GM23248 (cell line): ENCODE results near the gene LARP6. TPM values are rescaled to one million over a fixed set of nuclear protein-coding genes. Genes with fewer than 3 reads are reported as not detected.
"Not testable (repeated sequence)": the region's sequence is repeated elsewhere in the genome, so short reads cannot be mapped to it uniquely, and the experiment has no call there.

Experiments
- DNase-seq: peaks from one replicate; pipeline ENCODE4 v3.0.0-alpha.2; 2015
- H2AFZ ChIP-seq: fragments of 200-600 bp; sonication (generic); 2 replicates; pipeline ENCODE4 v1.6.1; 2016; ENCODE audit warnings: antibody characterized with exemption
- H3F3A ChIP-seq: fragments of 200-600 bp; sonication (generic); 2 replicates; pipeline ENCODE4 v1.6.1; 2016; ENCODE audit warnings: mild to moderate bottlenecking, antibody characterized with exemption, mixed run types; ENCODE audit not compliant: insufficient read depth
- H3K27ac ChIP-seq: fragments of 200-600 bp; sonication (generic); 2 replicates; pipeline ENCODE4 v1.5.1; 2016; ENCODE audit warnings: mild to moderate bottlenecking
- H3K27me3 ChIP-seq: fragments of 200-600 bp; sonication (generic); replicated peaks from 2 replicates; pipeline ENCODE4 v1.6.1; 2016; ENCODE audit warnings: mild to moderate bottlenecking; ENCODE audit not compliant: insufficient read depth
- H3K36me3 ChIP-seq: fragments of 200-600 bp; sonication (generic); 2 replicates; pipeline ENCODE4 v1.6.1; 2016; ENCODE audit warnings: low read depth, mild to moderate bottlenecking
- H3K4me1 ChIP-seq: fragments of 200-600 bp; sonication (generic); 2 replicates; pipeline ENCODE4 v1.6.1; 2016; ENCODE audit warnings: mild to moderate bottlenecking; ENCODE audit not compliant: insufficient read depth
- H3K4me2 ChIP-seq: fragments of 200-600 bp; sonication (generic); one replicate; pipeline ENCODE4 v1.6.1; 2016; ENCODE audit warnings: mild to moderate bottlenecking; ENCODE audit not compliant: unreplicated experiment
- H3K4me3 ChIP-seq: fragments of 200-600 bp; sonication (generic); 2 replicates; pipeline ENCODE4 v1.5.1; 2016; ENCODE audit warnings: mild to moderate bottlenecking
- H3K79me2 ChIP-seq: fragments of 200-600 bp; sonication (generic); 2 replicates; pipeline ENCODE4 v1.6.1; 2016; ENCODE audit warnings: mild to moderate bottlenecking; ENCODE audit not compliant: insufficient read depth
- H3K9ac ChIP-seq: fragments of 200-600 bp; sonication (generic); 2 replicates; pipeline ENCODE4 v1.6.1; 2016; ENCODE audit warnings: mild to moderate bottlenecking
- H3K9me2 ChIP-seq: fragments of 200-600 bp; sonication (generic); 2 replicates; pipeline ENCODE4 v1.6.1; 2016; ENCODE audit warnings: mixed run types, mild to moderate bottlenecking, moderate library complexity; ENCODE audit not compliant: insufficient read depth
- H3K9me3 ChIP-seq: fragments of 200-600 bp; sonication (generic); one replicate; pipeline ENCODE4 v1.6.1; 2017; ENCODE audit warnings: low read depth
- H4K20me1 ChIP-seq: fragments of 200-600 bp; sonication (generic); 2 replicates; pipeline ENCODE4 v1.6.0; 2016; ENCODE audit not compliant: insufficient read depth
- EZH2 ChIP-seq: fragments of 200-600 bp; sonication (generic); IDR thresholded peaks from 2 replicates; pipeline ENCODE4 v1.6.1; 2018; ENCODE audit warnings: antibody characterized with exemption, mild to moderate bottlenecking; ENCODE audit not compliant: insufficient read depth, poor library complexity, severe bottlenecking
- EZH2phosphoT487 ChIP-seq: fragments of 200-600 bp; sonication (generic); IDR thresholded peaks from 2 replicates; pipeline ENCODE4 v1.6.1; 2018; ENCODE audit warnings: antibody characterized with exemption, moderate library complexity, mild to moderate bottlenecking, low read depth; ENCODE audit not compliant: insufficient read depth
- WGBS, 2 experiments: methylation state at CpG; one replicate each; pipeline ENCODE4 v1.1.6; 2015 to 2017; ENCODE audit warnings: low lambda C conversion rate in 2 of 2, low coverage in 1 of 2; ENCODE audit errors: missing lambda C conversion rate in 2 of 2; 5-methylcytosine and 5-hydroxymethylcytosine counted together
- in situ Hi-C: fragments of 300-500 bp; cut with MboI; formaldehyde crosslinking; loops from 2 replicates; pipeline ENCODE4 v1.15.0; 2020
- polyA plus RNA-seq: library from polyadenylated mRNA; unstranded; fragments of >200 nt; fragmentation: Nextera tagmentation; extraction: Ambion mirVana; gene quantifications from 2 replicates; pipeline ENCODE4 v1.2.1, GENCODE V29; 2016
- total RNA-seq: library from RNA; depleted of rRNA; stranded (reverse); fragments of >200 nt; shearing (Covaris generic); gene quantifications from 2 replicates; pipeline ENCODE4 v1.2.3, GENCODE V29; 2014

The LARP6 gene
- total and polyA plus RNA-seq, 2 experiments from 2014 or later: 104 to 110 TPM

DNA sequence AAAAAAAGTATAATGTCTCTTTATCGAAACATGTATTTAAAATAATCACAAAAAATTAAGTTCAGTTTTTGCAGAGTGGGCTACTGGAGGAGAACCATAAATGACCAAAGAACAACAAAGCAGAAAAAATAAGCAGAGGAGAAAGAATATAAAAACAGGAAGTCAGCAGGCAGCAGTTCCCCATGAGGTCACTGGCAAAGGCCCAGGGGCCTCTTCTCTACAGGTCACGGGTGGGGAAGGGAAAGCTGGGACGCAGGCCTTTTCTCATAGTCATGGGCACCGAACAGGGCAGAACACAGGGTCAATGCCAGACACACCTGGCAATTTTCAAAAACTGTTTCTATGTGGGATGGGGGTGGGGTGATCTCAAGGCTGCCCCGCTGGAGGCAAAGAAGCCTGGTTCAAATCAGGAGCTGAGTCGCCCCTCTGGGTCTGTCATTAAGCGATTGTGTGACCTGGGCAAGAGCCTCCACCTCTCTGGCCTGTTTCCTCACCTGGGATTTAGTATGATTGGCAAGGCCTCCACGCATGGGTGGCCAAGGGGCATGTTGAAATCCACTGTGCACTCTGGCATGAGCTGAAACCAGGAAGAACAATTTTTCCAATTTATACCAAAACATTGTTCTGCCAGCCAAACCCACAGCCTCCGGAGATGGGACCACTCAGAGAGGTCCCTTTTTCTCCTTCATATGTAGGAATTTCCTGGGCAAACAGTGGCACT lies 46.8 kb downstream of the LARP6 start:
- Histone ChIP-seq H3K4me1 (peaks cover 12% of the 10 kb centered on the region), H3F3A (peaks cover 9% of the 10 kb centered on the region; the same call in 1 of the 2 replicates), H2AFZ (no peak overlapping the region), H3K4me2 (no peak overlapping the region), H3K9ac (no peak overlapping the region), H3K9me3 (no peaks in the 10 kb centered on the region), H3K79me2 (no peaks in the 10 kb centered on the region), H3K27me3 (no peaks in the 10 kb centered on the region), H3K4me3 (no peak overlapping the region), H3K36me3 (no peaks in the 10 kb centered on the region), H3K9me2 (no peaks in the 10 kb centered on the region), H3K27ac (no peak overlapping the region), H4K20me1 (no peaks in the 10 kb centered on the region)
- in situ Hi-C loops: no loop called here
- 88 to 92% methylated on average over 9 of the region's 9 CpGs for whole genome bisulfite sequencing, 2 experiments
- no peak for DNase-seq
- TF ChIP-seq EZH2 (no peak), EZH2phosphoT487 (no peak)

DNA sequence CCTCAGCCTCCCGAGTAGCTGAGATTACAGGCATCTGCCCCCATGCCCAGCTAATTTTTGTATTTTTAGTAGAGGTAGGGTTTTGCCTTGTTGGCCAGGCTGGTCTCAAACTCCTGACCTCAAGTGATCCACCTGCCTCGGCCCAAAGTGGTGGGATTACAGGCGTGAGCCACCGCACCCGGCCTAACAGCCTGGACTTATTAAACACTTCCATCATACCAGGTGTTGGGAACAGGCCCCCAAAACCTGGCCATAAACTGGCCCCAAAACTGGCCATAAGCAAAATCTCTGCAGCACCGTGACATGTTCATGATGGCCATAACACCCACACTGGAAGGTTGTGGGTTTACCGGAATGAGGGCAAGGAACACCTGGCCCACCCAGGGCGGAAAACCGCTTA lies 49.6 kb downstream of the LARP6 start:
- H3K4me3 ChIP-seq, H4K20me1 ChIP-seq, H3K9me2 ChIP-seq, H3K27ac ChIP-seq, H3K27me3 ChIP-seq, in situ Hi-C loops, H2AFZ ChIP-seq, H3K36me3 ChIP-seq, H3K4me2 ChIP-seq, H3K9me3 ChIP-seq, H3K9ac ChIP-seq, DNase-seq, H3K79me2 ChIP-seq: not testable (repeated sequence)
- peaks cover 36% of the 10 kb centered on the region for H3K4me1 ChIP-seq
- H3F3A ChIP-seq: peaks cover 37% of the 10 kb centered on the region
- 96 to 97% methylated on average over 9 of the region's 9 CpGs for WGBS, 2 experiments

DNA sequence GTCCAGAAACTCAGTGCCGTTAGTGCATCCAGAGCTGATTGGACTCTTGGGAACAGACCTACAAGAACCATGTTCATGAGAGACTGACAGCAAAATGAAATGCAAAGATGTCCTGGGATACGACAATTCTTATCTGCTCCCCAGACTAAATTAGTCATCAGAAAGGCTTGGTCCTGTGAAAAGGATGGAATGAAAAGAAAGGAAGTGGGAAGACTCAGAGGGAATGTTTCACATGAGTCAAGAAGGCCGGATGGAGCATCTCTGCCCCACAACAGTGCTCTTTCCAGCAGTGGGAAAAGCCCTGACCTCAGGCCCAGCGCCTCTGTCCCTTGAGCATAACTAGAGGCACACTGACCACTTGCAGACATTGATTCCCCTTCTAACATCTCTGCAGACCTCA lies 51.3 kb downstream of the LARP6 start:
- no peaks in the 10 kb centered on the region for H3K36me3 ChIP-seq
- H3K4me3 ChIP-seq: no peak overlapping the region
- peaks cover 41% of the 10 kb centered on the region for H3K4me1 ChIP-seq
- no peaks in the 10 kb centered on the region for H3K79me2 ChIP-seq
- no peak for TF ChIP-seq EZH2phosphoT487
- TF ChIP-seq EZH2: no peak
- no peaks in the 10 kb centered on the region for H3K9me2 ChIP-seq
- peaks cover 41% of the 10 kb centered on the region for H3F3A ChIP-seq
- peak overlapping the region; percentile 37 for H3K27ac ChIP-seq
- 28 to 30% methylated on average over 4 of the region's 4 CpGs for WGBS, 2 experiments
- 0 out of 2 replicates have a peak overlapping the region, but pooled peaks have one; percentile 7 for H2AFZ ChIP-seq
- peak overlapping the region; percentile 40 for H3K4me2 ChIP-seq
- no peaks in the 10 kb centered on the region for H4K20me1 ChIP-seq
- no peaks in the 10 kb centered on the region for H3K9me3 ChIP-seq
- H3K9ac ChIP-seq: no peak overlapping the region
- H3K27me3 ChIP-seq: no peaks in the 10 kb centered on the region
- in situ Hi-C loops: no loop called here
- DNase-seq: peak; percentile 59

DNA sequence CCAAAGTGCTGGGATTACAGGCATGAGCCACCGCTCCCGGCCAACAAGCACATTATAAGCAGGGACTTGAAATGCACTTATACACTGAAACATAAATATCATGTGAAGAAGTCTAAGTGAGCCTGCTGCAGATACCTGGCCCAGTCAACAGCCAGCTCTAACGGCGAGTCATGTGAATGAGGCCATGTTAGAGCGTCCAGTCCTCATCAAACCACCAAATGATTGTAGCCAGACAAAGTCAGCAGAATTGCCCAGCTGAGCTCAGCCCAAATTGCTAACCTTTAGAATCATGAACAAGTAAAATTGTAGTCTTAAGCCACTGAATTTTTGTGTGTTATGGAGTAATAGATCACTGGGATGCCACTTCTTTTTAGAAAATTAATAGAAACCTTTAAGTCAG lies 52.8 kb downstream of the LARP6 start:
- Histone ChIP-seq H3K27ac (peak overlapping the region; percentile 83), H3K4me2 (no peak overlapping the region)

More for the DNA sequence above, 52.8 kb downstream of the LARP6 start:
- H3K4me1 ChIP-seq: peaks cover 43% of the 10 kb centered on the region
- 71 to 78% methylated on average over 5 of the region's 5 CpGs for WGBS, 2 experiments
- H3F3A ChIP-seq: peaks cover 41% of the 10 kb centered on the region
- DNase-seq: no peak
- in situ Hi-C loops: no loop called here
- TF ChIP-seq EZH2phosphoT487 (no peak), EZH2 (no peak)
- H3K4me3 ChIP-seq: no peak overlapping the region
- H4K20me1 ChIP-seq: no peaks in the 10 kb centered on the region
- no peaks in the 10 kb centered on the region for H3K27me3 ChIP-seq
- H3K36me3 ChIP-seq: no peaks in the 10 kb centered on the region
- H3K79me2 ChIP-seq: no peaks in the 10 kb centered on the region
- no peaks in the 10 kb centered on the region for H3K9me3 ChIP-seq
- no peaks in the 10 kb centered on the region for H3K9me2 ChIP-seq
- no peak overlapping the region for H3K9ac ChIP-seq
- no peak overlapping the region for H2AFZ ChIP-seq
